GM12872 (cell line): ENCODE measurements around the gene OR6C74.

Source experiments
- TF ChIP-seq, protein P1 (sequence below): IDR thresholded peaks from 3 replicates; pipeline ENCODE4 v1.5.1; 2011; ENCODE audit warnings: low read depth, mild to moderate bottlenecking, low read length, moderate library complexity; ENCODE audit not compliant: insufficient read depth

The OR6C74 gene

GRCh38 chr12:55244309-55244708 is at the start of gene OR6C74:
TSS of gene OR6C74 (plus strand) at chr12:55244609. CDS start at chr12:55247288, 2,679 bp downstream.
- TF ChIP-seq, protein P1, sequence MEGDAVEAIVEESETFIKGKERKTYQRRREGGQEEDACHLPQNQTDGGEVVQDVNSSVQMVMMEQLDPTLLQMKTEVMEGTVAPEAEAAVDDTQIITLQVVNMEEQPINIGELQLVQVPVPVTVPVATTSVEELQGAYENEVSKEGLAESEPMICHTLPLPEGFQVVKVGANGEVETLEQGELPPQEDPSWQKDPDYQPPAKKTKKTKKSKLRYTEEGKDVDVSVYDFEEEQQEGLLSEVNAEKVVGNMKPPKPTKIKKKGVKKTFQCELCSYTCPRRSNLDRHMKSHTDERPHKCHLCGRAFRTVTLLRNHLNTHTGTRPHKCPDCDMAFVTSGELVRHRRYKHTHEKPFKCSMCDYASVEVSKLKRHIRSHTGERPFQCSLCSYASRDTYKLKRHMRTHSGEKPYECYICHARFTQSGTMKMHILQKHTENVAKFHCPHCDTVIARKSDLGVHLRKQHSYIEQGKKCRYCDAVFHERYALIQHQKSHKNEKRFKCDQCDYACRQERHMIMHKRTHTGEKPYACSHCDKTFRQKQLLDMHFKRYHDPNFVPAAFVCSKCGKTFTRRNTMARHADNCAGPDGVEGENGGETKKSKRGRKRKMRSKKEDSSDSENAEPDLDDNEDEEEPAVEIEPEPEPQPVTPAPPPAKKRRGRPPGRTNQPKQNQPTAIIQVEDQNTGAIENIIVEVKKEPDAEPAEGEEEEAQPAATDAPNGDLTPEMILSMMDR, result no peak

- TF ChIP-seq, protein P1, result no peak
Observed at GRCh38 chr12:55220725-55221124, 23.7 kb upstream of the OR6C74 start, which contains the start of gene OR10A7. TSS of gene OR10A7 (plus strand) at chr12:55221025. CDS start at chr12:55221025, 0 bp downstream.

GRCh38 chr12:55226523-55226922 is 17.9 kb upstream of the OR6C74 start:
- TF ChIP-seq, protein P1, result no peak

DNA sequence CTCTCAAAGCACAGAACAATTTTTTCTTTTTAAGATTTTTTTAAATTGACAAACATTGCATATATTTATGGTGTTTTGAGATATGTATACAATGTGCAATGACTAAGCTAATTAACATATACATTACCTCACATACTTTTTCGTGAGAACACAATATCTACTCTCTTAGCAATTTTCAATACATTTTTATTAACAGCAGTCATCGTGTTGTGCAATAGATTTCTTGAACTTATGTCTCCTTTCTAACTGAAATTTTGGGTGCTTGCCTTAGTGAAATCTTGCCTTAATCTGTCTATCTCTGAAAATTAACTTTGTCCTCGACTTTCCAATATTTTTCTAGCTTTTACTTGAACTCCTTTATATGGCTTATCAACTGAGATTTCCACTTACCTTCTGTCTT is 16.8 kb upstream of the OR6C74 start:
- TF ChIP-seq, protein P1, result no peak

GRCh38 chr12:55246159-55246558 is 1.8 kb downstream of the OR6C74 start:
- TF ChIP-seq, protein P1, result no peak

DNA sequence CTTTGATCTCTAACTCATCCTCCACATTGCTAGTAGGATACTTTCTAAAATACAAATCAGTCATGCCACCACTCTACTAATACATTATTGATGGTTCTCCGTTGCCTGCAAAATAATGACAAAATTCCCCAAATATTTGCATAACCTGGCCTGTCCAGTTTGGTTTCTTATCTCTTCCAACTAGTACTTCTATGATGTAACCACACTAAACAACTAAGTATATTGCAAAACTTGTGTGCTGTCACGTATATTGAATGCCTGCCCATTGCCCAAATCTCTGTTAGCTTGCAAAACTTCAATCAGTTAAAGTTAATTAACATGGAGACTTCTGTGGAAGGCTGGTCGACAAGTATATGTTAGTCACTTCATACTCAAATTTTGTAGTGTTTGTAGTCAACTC is 6.5 kb downstream of the OR6C74 start:
- TF ChIP-seq, protein P1, result no peak

DNA sequence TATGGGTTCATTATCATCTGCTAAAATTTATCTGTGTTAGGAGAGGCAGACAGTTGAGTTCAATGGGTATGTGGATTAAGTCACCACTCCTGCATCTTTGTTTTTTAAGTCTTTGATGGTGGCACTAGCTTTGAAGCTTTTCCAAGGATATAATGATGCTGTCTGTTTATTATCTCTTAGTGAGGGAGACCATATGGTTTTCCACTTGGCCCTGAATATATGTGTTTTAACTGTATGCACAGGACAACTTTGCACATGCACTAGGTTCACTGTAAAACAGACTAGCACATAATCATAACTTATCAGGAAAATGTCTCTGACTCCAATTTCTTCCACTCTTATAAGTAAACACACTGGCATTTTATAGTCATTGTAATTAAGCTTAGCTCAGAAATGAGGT is 8.9 kb downstream of the OR6C74 start:
- TF ChIP-seq, protein P1, result no peak

DNA sequence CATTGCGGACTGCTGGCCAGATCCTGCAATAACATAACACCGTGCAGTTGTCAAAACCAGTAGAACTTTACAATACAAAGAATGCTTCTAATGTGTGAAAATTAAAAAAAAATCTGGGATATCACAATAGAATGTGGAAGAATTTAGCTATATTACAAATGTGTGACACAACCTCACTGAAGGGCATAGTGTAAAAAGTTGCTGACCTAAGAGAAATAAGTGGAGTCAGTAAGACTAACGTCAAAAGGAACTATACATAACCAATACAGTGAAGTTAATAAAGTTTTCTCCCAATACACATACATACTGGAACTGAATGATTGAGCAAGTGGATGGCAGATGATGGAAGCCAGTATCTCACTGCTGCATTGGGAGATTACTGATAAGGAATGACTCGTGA is 12.4 kb downstream of the OR6C74 start:
- TF ChIP-seq, protein P1, result no peak
